AG04449 (cell line): ENCODE data around the gene RNPEP.
A peak's percentile ranks its signal among the peaks of the same experiment; 100 is the strongest.

ENCODE experiments used
- CTCF ChIA-PET: fragments of 350-600 bp; formaldehyde crosslinking; extraction: SDS; loops from one replicate; lab custom pipeline; 2021; ENCODE audit warnings: antibody characterized with exemption; lab: Yijun Ruan, JAX
- POLR2A ChIA-PET: fragments of 400-600, 350-600 bp; formaldehyde crosslinking; extraction: SDS; loops from one replicate; lab custom pipeline; 2020; ENCODE audit warnings: antibody characterized with exemption, inconsistent platforms; lab: Yijun Ruan, JAX
- DNase-seq: peaks from one replicate; pipeline ENCODE4 v3.0.0-alpha.2; 2010; ENCODE audit warnings: low read depth, low spot score
- H3K4me3 ChIP-seq: 2 replicates; pipeline ENCODE4 v1.5.1; 2011; ENCODE audit warnings: low read depth, mild to moderate bottlenecking, control low read depth, low read length
- CTCF ChIP-seq: IDR thresholded peaks from one replicate; pipeline ENCODE4 v1.5.1; 2011; ENCODE audit warnings: mild to moderate bottlenecking, moderate library complexity, low read length, control low read depth, inconsistent platforms; ENCODE audit not compliant: insufficient read depth; ENCODE audit errors: missing control alignments

Gene RNPEP

GRCh38 chr1:201966171-201966570, 16.3 kb upstream of the RNPEP start:
- no peak for TF ChIP-seq CTCF
- POLR2A ChIA-PET = interaction anchor here (0.7 to 1.0 kb wide), 2 partner anchors 70 to 77 kb away, joined by 3 to 4 read pairs; partner anchors contain the start of gene SHISA4
- H3K4me3 ChIP-seq = no peak overlapping the region
- CTCF ChIA-PET = interaction anchor here (1.0 to 17.5 kb wide), 5 partner anchors 15 to 88 kb away, joined by 3 to 656 read pairs (median 10); partner anchors contain the start of gene SHISA4
- no peak for DNase-seq

- H3K4me3 ChIP-seq = no peak overlapping the region
Observed at GRCh38 chr1:201968202-201968925, 14.1 kb upstream of the RNPEP start.

GRCh38 chr1:201970334-201971159, 11.9 kb upstream of the RNPEP start:
- TF ChIP-seq CTCF = no peak
- no peak for DNase-seq
- ChIA-PET CTCF (interaction anchor here (2.4 to 17.5 kb wide), 5 partner anchors 7 to 91 kb away, joined by 5 to 656 read pairs (median 40); partner anchors contain the start of genes RNPEP and SHISA4), POLR2A (interaction anchor here (0.8 to 1.2 kb wide), 2 partner anchors 73 to 74 kb away, joined by 3 to 4 read pairs; no protein-coding TSS in a partner anchor)
- H3K4me3 ChIP-seq = no peak overlapping the region

More at GRCh38 chr1:201968202-201968925, 14.1 kb upstream of the RNPEP start:
- ChIA-PET CTCF (interaction anchor here (0.6 to 17.5 kb wide), 9 partner anchors 10 to 150 kb away, joined by 3 to 656 read pairs (median 4); partner anchors contain the start of gene SHISA4), POLR2A (interaction anchor here (0.6 kb wide), 1 partner anchor 231 kb away, joined by 3 read pairs; no protein-coding TSS in a partner anchor)
- no peak for TF ChIP-seq CTCF
- no peak for DNase-seq

- ChIA-PET CTCF (interaction anchor here (0.8 to 10.9 kb wide), 15 partner anchors 9 to 153 kb away, joined by 3 to 89 read pairs (median 5); partner anchors contain the start of genes ELF3 and GPR37L1), POLR2A (interaction anchor here (0.6 to 1.5 kb wide), 6 partner anchors 18 to 131 kb away, joined by 3 to 6 read pairs (median 4); partner anchors contain the start of gene TIMM17A)
- peak overlapping the region; percentile 76 for H3K4me3 ChIP-seq
- TF ChIP-seq CTCF = no peak
- no peak for DNase-seq
Observed at GRCh38 chr1:201982082-201982622, 296 bp upstream of the RNPEP start.

GRCh38 chr1:201983380-201983805, 945 bp downstream of the RNPEP start:
- ChIA-PET CTCF (interaction anchor here (0.8 to 10.9 kb wide), 16 partner anchors 12 to 152 kb away, joined by 3 to 89 read pairs (median 5); partner anchors contain the start of genes ELF3 and GPR37L1), POLR2A (interaction anchor here (1.4 kb wide), 1 partner anchor 19 kb away, joined by 4 read pairs; no protein-coding TSS in a partner anchor)
- peak overlapping the region; percentile 76 for H3K4me3 ChIP-seq
- TF ChIP-seq CTCF = no peak
- DNase-seq = no peak
